ENCODE measurements around the gene UBXN11.

UBXN11 gene

GRCh38 chr1:26284597-26285347 is 21.7 kb downstream of the UBXN11 start:
- no peak for DNase-seq

GRCh38 chr1:26283871-26284596 is 22.4 kb downstream of the UBXN11 start:
- no peak for DNase-seq

- no peak for DNase-seq
Observed at GRCh38 chr1:26283279-26283853, 23.1 kb downstream of the UBXN11 start.

GRCh38 chr1:26282401-26282918 is 24.0 kb downstream of the UBXN11 start:
- DNase-seq: no peak

- DNase-seq: peak; percentile 68
Observed at GRCh38 chr1:26281971-26282370, 24.5 kb downstream of the UBXN11 start.

GRCh38 chr1:26281091-26281958 is 25.1 kb downstream of the UBXN11 start:
- no peak for DNase-seq

GRCh38 chr1:26280333-26281042 is 25.9 kb downstream of the UBXN11 start:
- no peak for DNase-seq

- peak; percentile 84 for DNase-seq
Observed at GRCh38 chr1:26279456-26280332, 26.7 kb downstream of the UBXN11 start, which contains the start of gene SH3BGRL3. Gene SH3BGRL3, plus strand, starts transcription at chr1:26280086. Its CDS starts 70 bp downstream, at chr1:26280156.

- DNase-seq: no peak
Observed at GRCh38 chr1:26278724-26279455, 27.5 kb downstream of the UBXN11 start.

GRCh38 chr1:26278303-26278702 is 28.1 kb downstream of the UBXN11 start:
- DNase-seq: no peak

GRCh38 chr1:26277719-26278118 is 28.7 kb downstream of the UBXN11 start:
- no peak for DNase-seq

- no peak for DNase-seq
Observed at GRCh38 chr1:26277261-26277661, 29.2 kb downstream of the UBXN11 start.

- DNase-seq: no peak
Observed at GRCh38 chr1:26276432-26276838, 30.0 kb downstream of the UBXN11 start.

- DNase-seq: peak; percentile 37
Observed at GRCh38 chr1:26275580-26276431, 30.6 kb downstream of the UBXN11 start.

GRCh38 chr1:26274801-26275425 is 31.5 kb downstream of the UBXN11 start:
- DNase-seq: no peak

GRCh38 chr1:26269198-26269550 is 37.3 kb downstream of the UBXN11 start:
- no peak for DNase-seq

GRCh38 chr1:26268290-26269197 is 37.9 kb downstream of the UBXN11 start:
- DNase-seq: no peak

- DNase-seq: no peak
Observed at GRCh38 chr1:26265405-26265804, 41.0 kb downstream of the UBXN11 start.
